ENCODE results near the gene DZIP1L.

GRCh38 chr3:138062626-138063025 lies 52.8 kb downstream of the DZIP1L start:
- no peak for TF ChIP-seq POLR2A (IDR thresholded peaks at IDR 0.05; ENCODE audit: low read depth, low read length)
- no peak for TF ChIP-seq POLR2AphosphoS5 (IDR thresholded peaks at IDR 0.05; ENCODE audit: low read depth, low read length)
- TF ChIP-seq TAF1 (IDR thresholded peaks at IDR 0.05; ENCODE audit: borderline replicate concordance, low read depth, low read length): no peak

Measured in GM12892 (cell line).